Epithelial cell of proximal tubule (primary cell): ENCODE data around the gene CD68. TPM values are rescaled to one million over a fixed set of nuclear protein-coding genes. Genes with fewer than 3 reads are reported as not detected.

ENCODE experiments used
- DNase-seq: peaks from one replicate; pipeline ENCODE4 v3.0.0-alpha.2; 2011; ENCODE audit warnings: low read depth
- H3K4me3 ChIP-seq: 2 replicates; pipeline ENCODE4 v1.5.1; 2011; ENCODE audit warnings: low read depth, mild to moderate bottlenecking, low read length
- total RNA-seq: library from RNA; depleted of rRNA; stranded (reverse); fragments of >200 nt; gene quantifications from 2 replicates; pipeline ENCODE4 v1.2.3, GENCODE V29; 2015
- TF ChIP-seq, protein P1 (sequence below): conservative IDR thresholded peaks from 2 replicates; pipeline ENCODE4 v1.5.1; 2012; ENCODE audit warnings: low read depth, mild to moderate bottlenecking, low read length

CD68 gene, protein sequence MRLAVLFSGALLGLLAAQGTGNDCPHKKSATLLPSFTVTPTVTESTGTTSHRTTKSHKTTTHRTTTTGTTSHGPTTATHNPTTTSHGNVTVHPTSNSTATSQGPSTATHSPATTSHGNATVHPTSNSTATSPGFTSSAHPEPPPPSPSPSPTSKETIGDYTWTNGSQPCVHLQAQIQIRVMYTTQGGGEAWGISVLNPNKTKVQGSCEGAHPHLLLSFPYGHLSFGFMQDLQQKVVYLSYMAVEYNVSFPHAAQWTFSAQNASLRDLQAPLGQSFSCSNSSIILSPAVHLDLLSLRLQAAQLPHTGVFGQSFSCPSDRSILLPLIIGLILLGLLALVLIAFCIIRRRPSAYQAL
- 10.7 and 16.7 TPM in 2 replicates for total RNA-seq

DNA sequence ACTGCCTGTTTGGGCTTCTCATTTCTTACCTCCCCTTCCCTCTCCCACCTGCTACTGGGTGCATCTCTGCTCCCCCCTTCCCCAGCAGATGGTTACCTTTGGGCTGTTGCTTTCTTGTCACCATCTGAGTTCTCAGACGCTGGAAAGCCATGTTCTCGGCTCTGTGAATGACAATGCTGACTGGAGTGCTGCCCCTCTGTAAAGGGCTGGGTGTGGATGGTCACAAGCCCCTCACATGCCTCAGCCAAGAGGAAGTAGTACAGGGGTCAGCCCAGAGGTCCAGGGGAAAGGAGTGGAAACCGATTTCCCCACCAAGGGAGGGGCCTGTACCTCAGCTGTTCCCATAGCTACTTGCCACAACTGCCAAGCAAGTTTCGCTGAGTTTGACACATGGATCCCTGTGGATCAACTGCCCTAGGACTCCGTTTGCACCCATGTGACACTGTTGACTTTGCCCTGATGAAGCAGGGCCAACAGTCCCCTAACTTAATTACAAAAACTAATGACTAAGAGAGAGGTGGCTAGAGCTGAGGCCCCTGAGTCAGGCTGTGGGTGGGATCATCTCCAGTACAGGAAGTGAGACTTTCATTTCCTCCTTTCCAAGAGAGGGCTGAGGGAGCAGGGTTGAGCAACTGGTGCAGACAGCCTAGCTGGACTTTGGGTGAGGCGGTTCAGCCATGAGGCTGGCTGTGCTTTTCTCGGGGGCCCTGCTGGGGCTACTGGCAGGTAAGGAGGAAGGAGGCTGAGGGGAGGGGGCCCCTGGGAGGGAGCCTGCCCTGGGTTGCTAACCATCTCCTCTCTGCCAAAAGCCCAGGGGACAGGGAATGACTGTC is at the start of gene CD68:
Gene CD68 (plus strand): TSS at position 638 of the 833 bp plus-strand sequence. CDS start 40 bp downstream, at position 678.
- H3K4me3 ChIP-seq, result peak within 1 kb of the TSS; percentile 43
- peak; percentile 88 for DNase-seq
- TF ChIP-seq, protein P1, sequence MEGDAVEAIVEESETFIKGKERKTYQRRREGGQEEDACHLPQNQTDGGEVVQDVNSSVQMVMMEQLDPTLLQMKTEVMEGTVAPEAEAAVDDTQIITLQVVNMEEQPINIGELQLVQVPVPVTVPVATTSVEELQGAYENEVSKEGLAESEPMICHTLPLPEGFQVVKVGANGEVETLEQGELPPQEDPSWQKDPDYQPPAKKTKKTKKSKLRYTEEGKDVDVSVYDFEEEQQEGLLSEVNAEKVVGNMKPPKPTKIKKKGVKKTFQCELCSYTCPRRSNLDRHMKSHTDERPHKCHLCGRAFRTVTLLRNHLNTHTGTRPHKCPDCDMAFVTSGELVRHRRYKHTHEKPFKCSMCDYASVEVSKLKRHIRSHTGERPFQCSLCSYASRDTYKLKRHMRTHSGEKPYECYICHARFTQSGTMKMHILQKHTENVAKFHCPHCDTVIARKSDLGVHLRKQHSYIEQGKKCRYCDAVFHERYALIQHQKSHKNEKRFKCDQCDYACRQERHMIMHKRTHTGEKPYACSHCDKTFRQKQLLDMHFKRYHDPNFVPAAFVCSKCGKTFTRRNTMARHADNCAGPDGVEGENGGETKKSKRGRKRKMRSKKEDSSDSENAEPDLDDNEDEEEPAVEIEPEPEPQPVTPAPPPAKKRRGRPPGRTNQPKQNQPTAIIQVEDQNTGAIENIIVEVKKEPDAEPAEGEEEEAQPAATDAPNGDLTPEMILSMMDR, result no peak

DNA sequence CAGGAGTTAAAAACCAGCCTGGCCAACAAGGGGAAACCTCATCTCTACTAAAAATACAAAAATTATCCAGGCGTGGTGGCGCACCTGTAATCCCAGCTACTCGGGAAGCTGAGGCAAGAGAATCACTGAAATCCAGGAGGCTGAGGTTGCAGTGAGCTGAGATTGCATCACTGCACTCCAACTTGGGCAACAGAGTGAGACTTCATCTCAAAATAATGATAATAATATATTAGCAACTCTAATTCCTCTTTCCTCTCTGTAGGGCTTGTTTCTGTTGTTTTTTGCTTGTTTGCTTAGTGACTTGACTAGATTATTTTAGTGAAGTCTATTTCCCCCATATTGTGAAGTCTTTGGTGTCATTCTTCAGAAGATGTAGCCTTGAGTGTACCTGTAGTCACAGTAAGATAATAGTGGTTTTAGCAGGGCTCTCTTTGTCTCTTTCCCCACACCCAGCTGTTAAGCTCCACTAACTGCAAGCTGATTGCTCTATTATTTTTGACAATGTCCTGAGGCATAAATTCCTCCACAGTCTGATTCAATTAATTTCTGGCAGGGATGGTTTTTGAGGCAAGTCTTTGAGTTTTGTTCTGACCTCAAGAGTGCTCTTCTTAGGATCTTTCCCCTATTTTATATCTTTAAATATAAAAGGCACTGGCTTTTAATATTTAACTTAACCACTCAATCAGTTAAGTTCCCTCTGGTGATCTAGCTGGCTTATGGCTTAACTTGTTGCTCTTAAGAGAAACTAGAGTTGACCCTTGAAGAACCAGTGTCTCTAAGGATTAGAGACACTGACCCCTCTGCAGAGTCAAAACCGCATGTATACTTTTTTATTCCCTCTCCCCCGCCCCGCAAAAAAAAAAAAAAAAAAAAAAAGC is 49.2 kb upstream of the CD68 start:
- TF ChIP-seq, protein P1, result no peak
- no peak for DNase-seq
- no peak overlapping the region for H3K4me3 ChIP-seq

DNA sequence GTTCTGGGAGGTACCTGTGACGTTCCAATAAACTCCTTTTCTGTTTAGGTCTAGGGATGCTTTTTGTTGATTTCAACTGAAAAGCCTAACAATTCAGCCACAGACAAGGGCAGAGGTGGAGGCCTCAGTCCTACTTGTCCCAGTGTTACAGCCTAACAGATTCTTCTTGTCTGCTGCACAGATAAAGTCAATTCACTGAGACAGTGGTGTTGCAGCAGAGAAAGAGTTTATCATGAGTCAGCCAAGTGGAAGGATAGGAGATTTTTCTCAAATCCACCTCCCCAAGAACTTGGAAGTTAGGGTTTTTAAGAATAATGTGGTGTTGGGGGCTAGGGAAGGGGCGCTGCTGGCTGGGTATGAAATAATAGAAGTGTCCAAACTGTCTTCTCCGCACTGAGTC is 41.4 kb upstream of the CD68 start:
- DNase-seq, result no peak
- H3K4me3 ChIP-seq, result no peak overlapping the region
- TF ChIP-seq, protein P1, result no peak

DNA sequence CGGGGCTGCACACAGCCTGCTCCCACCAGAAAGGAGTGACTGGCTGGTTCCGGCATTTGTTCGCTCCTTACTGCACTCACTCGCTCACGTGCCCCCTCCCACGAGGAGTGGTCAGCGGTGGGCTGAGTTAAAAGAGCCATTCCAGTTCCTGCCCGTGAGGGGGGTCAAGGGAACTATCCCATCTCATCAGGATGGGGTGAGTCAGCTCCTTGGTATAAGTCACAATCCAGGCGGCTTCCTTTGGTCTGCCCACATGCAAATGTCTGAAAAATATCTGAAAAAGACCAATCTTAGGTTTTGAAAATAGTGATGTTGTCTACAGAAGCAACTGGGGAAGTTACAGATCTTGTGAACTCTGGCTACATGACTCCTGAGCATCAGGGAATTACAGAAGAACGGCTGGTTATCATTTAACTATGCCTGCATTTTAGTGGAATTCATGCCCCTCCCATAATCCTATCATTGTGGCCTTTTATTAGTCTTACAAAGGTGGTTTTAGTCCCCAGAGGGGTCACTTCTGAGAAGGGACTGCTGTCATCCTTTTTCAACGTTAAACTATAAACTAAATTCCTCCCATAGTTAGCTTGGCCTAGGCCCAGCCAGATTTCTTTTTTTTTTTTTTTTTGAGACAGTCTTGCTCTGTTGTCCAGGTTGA is 40.4 kb upstream of the CD68 start:
- TF ChIP-seq, protein P1, result no peak
- DNase-seq, result no peak
- H3K4me3 ChIP-seq, result no peak overlapping the region

DNA sequence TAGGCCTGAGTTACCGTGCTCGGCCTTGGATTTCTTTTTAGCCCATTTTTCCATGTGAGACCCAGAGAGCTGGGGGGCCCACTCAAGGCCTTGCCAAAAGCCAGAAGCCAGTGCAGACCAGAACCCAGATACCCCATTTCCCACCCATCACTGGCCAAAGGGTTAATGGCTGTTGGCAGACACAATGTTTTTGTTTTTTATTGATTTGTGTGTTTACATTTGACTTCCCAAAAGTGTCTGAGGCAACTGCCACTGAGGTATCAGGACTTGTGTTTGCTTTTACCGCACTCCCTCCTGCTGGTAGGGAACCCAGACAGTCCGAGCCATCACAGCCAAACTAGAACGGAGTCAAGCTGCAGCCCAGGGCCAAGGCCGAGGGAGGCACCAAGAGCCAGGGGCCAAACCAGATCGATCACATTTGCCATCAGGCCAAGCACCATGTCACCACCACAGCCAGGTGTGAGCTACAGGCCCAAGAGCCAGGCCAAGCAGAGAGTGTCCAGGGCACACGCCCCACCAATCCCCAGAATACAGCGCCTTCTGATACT is 38.3 kb upstream of the CD68 start:
- TF ChIP-seq, protein P1, result no peak
- DNase-seq, result no peak
- H3K4me3 ChIP-seq, result no peak overlapping the region

DNA sequence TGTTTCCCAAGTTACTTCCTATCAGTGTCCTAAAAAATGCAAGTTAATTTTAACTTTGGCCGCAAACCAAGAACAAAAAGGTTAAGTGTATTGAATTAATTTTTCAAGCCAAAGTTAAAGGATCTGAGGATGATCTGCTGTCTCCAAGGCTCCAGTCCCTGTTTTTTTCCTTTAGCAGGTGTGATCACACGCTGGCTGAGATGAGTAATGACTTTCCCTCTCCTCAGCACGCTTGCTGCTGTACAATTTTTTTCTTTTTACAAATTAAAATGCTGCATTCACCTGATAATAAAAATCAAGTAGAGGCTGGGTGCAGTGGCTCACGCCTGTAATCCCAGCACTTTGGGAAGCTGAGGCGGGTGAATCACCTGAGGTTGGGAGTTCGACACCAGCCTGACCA is 34.5 kb upstream of the CD68 start:
- TF ChIP-seq, protein P1, result no peak
- no peak overlapping the region for H3K4me3 ChIP-seq
- no peak for DNase-seq
